GM21576 (cell line): Measurements from ENCODE around the gene BMP2.

Experiments used
- ATAC-seq: cut with Tn5 transposase; IDR thresholded peaks from one replicate; pipeline ENCODE4 v1.9.1; 2021; ENCODE audit warnings: mild to moderate bottlenecking, moderate library complexity; ENCODE audit not compliant: unreplicated experiment

BMP2 gene

DNA sequence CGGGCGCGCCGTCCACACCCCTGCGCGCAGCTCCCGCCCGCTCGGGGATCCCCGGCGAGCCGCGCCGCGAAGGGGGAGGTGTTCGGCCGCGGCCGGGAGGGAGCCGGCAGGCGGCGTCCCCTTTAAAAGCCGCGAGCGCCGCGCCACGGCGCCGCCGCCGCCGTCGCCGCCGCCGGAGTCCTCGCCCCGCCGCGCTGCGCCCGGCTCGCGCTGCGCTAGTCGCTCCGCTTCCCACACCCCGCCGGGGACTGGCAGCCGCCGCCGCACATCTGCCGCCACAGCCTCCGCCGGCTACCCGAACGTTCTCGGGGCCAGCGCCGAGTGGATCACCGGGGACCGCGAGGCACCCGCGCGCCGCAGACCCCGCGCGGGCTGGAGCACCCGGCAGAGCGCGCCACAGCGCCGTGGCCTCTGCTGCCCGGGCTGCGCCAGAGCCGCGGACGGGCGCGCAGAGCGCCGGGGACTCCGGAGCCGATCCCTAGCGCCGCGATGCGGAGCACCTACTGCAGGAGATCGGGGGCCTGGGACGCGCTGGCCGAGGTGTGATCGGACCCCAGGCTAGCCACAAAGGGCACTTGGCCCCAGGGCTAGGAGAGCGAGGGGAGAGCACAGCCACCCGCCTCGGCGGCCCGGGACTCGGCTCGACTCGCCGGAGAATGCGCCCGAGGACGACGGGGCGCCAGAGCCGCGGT lies at the start of gene BMP2:
TSS of gene BMP2 (plus strand) at position 151 of the 692 bp plus-strand sequence. CDS start 2,441 bp downstream, outside the sequence.
- ATAC-seq, result peak; percentile 54

DNA sequence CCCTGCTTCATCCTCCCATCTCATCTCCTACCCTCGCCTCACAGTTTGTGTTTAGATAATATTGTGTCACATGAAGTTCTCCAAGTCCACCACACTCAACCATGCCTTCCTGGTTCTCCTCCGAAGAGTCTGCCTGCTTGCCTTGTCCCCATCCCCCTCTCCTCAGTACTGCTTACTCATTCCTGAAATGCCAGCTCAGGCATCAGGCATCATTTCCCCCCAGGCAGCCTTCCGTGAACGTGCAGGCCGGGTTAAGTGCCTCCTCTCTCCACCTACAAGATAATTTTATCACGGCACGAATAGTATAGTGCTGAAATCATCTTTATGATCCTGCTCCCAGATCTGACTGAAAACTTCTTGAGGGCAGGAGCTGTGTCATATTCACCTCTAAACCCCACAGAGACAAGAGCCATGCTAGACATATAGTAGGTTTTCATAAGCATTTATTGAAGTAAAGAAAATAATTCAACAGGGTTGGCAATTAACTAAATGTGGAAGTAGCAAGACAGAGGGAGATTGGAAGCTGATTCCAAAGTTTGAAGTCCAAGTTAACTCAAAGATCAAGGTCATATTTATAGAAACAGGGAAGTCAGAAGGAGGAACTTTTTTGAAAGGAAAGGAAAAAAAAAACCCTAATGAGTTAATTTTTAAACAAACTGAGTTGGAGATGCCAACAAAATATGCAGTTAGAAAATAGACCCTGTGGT lies 48.7 kb upstream of the BMP2 start:
- no peak for ATAC-seq

DNA sequence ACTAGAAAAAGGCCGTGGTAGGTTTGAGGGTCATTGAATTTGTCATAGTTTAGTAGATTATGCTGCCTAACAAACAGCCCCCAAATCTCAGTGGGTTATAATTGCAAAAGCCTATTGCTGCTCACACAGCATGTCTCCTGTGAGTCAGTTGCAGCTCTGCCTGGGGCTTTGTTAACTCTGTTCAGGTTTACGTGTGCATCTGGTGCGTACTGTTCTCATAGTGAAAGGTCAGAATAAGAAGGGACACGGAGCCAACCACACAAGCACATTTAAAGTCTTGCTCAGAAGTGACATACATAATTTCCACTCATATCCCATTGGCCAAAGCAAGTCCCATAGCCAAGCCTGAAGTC lies 48.1 kb upstream of the BMP2 start:
- ATAC-seq, result no peak

DNA sequence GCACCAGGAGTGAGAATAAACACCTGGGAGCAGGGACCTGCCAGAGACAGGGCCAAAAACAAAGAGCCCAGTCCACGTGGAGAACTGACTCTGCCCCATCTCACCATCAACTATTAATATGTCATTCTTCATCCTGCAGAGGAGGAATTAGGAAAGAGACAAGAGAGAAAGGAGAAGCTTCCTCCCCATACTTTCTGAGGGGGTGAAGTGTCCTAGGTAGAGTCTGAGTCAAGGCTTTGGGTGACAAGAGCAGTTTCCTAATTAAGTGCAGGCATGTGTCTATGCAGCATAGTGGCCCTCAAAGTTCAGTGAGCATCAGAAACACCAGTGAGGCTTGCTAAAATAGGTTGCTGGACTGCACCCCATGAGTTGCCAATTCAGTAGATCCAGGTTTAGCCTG lies 40.7 kb upstream of the BMP2 start:
- ATAC-seq, result no peak

DNA sequence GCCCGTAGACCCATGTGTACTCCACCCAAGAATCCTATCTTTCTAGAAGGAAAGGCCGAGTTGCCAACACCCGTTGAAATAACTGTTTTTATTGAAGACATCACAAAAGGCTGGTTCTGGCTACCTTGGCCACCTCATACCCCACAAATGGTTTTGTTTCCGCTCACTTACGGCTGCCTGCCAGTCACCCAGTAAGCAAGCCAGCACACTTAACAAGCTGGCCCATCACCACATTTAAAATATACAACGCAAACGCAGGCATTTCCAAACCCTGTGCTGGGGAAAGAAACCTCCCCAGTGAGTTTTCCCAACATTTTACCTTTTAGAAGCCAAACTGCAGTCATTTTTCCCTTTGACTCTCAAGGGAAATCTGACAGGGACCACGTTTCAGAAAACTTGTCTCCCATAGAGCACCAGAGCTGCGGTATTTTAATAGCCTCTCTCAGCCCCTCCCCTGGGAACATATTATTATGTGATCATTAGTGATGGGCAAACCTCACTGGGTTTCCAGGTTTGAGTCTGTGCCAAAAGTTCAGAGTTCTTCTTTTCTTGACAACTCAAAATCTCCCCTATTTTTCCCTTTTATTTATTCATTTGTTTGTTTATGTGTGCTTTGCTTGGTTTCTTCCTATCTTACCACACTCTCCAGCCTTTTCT lies 36.7 kb upstream of the BMP2 start:
- no peak for ATAC-seq

DNA sequence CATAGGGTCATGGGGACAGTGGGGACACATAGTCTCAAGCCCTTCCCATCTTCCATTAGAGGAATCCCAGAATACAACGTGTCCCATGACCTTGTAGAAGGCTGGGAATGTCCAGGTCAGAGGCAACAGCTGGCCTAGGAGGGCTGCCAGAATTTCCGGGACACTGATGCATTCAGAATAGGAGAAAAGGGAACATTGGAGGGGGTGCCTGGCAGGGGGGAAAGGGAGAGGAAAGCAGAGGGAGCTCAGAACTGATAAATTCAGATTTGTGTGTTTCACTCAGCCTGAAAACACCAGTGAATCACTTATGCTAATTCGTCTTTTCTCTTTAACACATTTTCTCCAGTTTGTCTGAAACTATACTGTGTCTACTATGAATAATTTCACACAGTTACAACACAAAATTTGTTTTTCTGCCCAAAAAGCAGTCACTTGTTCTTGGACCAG lies 35.5 kb upstream of the BMP2 start:
- no peak for ATAC-seq

DNA sequence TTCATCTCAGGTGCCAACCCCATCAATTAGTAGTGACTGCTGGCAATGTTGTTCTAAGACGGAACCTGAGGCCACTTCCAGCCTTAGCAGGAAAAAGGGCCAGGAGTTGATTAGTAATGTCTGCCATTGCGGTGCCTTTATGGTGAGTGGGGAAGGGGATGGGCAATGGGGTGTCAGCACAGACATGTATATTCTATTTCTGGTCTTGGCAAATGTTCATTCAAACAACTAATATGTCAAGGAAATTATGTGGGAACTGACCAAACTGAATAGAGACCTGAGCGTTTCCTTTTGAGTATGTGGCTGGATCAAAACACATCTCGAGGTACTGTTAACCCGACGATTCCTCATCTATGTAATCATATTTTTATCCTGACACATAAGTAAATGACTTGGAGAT lies 34.6 kb upstream of the BMP2 start:
- no peak for ATAC-seq

DNA sequence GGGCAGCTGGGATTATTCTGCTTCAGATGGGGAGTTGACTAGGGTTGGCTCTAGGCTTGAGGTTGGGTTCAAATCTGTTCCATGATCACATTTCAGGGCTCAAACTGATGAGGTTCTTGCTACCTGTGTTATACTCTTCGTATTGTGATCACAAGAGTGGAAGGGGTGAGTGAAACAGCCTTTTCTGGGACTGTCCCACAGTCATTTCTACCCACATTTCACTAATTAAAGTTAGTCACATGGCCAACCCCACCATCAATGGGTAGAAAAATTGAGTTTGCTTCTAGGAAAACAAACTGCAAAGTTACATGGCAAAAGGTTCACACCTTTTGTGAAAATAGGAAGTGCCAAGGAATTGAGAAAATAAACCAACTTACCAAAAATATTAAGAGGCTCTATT lies 33.5 kb upstream of the BMP2 start:
- no peak for ATAC-seq

DNA sequence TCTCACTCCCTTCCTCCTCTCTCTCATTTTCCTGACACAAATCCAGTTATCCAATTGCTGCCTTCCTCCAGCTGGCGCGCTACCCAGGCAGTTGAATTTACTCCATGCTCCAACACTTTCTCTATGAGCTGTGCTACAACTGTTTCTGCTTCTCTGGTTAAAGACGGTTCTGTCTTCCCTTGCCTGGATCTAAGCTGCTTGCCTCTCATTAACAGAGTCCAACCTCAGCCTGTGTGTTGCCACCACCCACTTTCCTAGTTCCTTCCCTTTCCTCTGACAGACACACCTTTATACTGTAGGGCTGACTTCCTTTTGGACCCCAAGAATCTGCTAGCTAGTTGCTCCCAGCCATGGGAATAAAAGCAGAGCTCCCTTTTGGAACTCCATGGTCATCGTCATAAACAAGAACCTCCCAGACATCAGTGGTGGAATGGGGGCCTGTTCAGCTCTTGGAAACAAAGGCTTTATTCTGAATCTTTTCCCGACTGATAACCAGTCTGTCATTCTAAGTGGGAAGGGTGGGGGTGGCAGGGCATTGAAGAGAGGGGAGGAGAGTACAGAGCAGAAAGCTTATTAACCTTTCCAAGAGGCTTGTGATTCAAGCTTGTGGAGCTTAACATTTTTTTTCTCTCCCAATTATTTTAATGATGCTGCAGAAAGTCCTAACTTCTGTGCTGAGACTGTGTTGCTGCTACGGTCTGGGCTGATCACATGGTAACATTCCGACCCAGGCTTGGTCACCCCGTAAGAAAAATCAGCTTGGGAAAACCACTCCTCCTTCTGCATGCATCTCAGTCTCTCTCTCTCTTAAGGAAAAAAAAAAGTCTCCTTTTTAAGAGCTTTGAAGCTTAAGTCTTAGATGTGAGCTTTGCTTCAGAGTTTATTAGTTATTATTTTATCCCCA lies 31.3 kb upstream of the BMP2 start:
- ATAC-seq, result no peak

DNA sequence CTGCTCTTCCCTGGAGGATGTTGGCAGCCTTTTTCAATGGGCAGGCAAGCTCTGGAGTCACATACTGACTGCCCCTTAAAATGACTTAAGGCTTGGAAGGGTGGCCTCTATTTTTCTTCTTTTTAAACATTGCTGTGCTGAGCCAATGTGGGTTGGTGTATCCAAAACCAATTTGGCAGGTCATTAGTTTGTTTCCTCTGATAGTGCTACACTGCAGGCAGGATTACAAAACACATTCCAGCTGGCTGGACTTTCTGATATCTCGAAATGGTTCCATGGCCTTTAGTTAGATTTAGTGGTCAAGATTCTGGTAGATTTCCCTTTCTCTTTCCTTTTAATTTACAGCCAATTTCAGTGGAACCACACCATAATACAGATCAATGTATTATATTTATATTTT lies 28.1 kb upstream of the BMP2 start:
- ATAC-seq, result no peak

DNA sequence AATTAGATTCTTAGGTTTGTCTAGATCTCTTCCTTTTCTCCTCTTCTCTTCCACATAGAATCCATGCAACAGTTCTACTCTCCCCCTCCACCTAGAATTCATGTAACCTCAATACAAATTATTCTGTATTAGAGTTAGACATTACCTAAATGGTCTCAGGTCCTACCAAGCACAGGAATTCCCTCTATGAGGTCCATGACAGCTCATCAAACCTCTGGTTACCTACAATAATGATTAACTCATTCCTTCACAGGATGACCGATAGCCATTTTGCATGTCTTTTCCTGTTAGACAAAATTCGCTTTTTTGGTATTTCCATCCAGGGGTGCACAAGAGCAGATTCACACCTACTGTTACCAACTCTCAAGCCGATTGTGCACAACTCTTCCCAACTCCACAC lies 27.4 kb upstream of the BMP2 start:
- no peak for ATAC-seq

DNA sequence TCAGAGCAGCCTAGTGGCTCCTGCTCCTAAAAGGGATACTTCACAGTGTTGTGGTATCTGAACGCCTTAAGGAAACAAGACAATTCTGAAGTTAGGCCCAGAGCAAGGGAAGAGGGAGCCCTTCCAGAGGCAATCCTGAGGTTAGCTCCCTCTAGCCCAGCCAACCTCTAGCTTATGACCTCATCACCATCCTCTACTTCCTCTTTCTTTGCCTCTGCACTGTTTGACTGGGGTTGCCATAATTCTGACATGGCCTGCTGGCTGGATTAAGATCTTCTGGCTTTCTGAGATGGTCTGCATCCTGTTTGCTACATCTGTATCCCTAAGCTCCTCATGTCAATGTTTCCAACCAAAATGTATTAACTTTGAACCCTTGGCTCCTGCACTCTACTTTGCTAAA lies 23.3 kb upstream of the BMP2 start:
- no peak for ATAC-seq

DNA sequence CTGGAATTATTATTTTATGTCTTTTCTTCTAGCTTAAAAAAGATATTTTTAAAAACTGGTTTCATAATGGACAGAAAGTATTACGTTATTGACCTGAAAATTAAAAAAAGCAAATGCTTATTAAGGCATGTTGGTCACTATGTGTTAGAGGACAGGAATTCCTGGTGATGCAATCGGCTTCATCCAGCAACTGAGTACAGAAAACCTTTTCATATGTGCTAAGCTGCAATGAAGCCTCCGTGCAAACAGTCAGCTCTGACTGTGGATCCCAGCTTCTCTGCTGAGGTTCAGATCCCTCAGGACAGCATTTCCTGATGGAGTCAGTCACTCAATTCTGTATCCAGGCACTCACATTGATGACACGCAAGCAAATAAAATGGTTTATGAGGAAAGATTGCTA lies 22.7 kb upstream of the BMP2 start:
- ATAC-seq, result no peak

DNA sequence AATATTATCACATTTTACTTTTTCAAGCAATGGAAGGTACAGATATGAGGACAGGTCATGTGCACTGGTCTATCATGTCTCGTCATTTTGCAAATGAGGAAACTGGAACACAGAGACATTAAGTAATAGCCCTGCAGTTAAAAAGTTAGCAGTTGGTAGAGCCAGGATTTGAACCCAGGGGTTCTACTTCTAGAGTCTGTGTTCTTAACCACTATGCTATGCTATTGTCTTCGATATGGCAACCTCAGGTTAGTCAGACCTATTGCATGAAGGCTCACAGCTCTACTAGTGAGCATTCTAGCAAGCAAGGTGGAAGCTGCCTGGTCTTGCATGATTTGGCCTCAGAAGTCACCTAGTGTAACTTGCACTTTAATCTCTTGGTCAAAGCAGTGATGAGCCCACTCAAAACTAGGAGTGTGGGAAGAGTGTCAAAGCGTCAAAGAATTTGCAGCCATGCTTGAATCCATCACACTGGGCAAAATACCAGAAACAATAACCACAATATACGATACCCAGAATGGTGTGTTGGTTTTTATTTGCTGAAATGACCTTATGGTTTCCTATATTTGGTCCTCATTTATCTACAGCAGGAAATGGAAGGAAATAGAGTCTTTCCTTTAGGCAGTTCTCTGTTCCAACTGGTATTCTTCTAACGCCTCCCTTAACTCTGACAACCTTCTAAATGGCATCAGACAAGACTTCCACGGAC lies 20.4 kb upstream of the BMP2 start:
- ATAC-seq, result no peak

DNA sequence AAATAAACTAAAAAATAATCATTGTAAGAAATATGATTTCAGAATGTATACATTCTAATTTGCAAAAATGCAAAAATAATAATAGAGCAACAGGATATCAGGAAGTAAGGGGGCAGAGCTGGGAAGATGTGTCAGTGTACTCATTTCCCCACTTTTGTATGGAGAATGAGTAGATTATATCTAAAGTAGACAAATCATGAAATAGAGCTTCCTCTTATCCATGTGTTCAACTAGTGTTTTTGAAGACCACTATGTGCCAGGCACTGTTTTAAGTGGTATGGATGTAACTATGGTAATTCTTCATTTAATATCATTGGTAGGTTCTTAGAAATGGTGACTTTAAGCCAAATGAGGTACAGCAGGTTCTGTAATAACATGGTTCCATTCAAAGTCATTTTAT lies 17.0 kb upstream of the BMP2 start:
- ATAC-seq, result no peak

DNA sequence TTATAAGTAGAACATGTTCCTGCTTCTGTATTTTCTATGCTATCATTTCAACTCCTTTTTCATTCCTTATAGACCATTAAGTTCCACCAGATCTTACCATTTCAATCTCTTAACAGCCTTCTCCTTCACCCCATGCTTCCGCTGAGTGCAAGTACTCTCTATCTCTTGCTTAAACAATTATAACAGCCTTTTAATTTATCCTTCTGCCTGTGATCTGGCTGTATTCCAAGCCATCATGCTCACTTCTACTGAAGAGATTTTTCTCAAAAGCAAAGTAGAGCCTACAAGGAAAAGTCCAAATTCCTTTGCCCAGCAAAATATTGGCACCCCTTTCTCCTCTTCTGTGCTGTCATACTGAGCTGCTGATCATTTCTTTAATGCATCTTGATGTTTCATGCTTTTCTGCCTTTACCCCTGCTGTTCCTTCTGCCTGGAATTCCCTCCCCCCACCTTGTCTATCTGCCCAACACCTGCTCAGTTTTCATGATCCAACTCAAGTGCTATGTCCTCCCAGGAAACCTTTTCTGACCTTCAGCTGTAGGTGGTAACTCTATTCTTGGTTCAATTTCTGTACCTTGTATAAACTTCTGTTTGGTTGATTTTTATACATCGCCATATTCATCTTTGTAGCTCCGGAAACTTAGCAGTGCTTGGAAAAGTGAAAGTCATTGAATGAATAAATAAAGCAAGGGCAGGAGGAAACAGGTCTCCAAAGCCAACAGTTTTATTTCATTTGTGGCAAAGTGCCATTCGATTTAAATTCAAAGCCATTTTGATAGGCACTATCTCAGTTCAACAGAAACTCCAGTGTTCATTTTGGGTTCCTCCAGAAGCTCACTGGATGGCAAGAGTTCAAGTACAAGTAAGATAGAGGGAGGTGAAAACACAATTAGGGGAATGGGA lies 10.5 kb upstream of the BMP2 start:
- ATAC-seq, result no peak

DNA sequence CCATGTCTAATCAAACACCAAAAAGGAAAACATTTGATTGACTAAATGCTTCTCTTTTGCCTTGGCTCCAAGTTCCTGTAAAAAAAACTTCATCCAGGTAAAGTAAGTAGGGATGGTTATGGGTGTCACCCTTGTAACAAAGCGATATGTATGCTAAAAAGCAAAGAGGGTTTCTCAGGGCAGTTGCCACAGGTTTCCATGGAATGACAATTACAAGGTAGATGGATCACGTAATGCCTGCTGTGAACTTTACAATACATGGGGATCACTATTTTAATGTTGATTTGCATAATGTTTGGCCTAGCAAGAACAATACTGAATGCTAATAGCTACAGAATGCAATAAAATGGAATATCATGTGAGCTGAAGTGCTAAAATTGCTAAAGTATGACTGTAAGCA lies 2.9 kb upstream of the BMP2 start:
- ATAC-seq, result no peak

DNA sequence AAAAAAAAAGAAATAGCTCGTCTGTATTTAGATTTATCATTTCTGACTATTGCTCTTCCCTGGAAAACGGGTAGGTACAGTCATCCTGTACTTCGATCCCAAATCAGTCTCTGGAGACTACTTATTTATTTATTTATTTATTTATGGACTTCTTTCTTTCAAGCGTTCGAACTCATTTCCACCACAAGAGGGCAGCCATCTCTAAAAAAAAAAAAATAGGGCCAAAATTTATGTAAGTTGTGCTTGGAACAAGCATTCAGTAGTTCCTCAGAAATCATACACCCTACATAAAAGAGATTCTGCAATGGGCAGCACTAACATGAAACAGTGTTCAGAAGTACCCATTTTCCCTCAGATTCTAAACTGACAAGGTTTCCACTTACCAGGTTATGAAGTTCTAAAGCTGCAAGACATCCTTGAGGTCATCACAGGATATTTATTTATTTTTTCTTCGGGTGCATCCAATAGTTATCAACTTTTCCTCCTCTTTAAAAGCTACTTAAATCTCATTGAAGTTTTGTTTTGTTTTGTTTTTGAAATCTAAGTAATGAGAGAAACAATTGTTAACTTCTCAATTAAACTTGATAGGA lies 1.9 kb upstream of the BMP2 start:
- no peak for ATAC-seq

DNA sequence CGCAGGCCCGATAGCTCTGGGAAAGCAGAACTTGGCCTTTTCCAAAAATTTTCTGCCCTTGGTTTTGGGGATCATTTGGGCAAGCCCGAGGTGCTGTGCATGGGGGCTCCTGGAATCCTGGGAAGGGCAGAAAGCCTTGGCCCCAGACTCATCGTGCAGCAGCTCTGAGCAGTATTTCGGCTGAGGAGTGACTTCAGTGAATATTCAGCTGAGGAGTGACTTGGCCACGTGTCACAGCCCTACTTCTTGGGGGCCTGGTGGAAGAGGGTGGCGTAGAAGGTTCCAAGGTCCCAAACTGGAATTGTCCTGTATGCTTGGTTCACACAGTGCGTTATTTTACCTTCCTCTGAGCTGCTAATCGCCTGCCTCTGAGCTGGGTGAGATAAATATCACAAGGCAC lies 1.1 kb upstream of the BMP2 start:
- no peak for ATAC-seq
